ENCODE data around the gene PCNT.

PCNT gene

GRCh38 chr21:46409641-46410406 is 85.9 kb downstream of the PCNT start:
- DNase-seq (ENCODE audit: low read depth, low spot score) = no peak

DNA sequence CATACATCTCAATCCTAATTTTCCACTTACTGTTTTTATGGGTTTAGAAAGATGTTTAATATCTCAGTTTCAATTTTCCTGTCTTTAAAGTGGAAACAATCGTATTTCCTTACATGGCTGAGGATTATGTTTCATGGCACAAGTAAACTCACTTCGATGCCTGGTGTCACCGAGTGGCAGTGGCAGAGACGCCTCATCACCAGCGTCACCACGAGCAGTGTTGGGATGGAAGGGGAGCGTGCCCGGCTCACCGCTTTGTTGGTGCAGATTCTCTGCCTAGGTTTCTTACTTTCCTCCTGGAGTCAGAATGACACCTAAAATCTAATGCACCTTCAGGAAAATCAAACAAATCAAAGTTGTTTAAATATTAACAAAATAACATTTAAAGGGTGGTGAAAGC is 86.6 kb downstream of the PCNT start:
- DNase-seq (ENCODE audit: low read depth, low spot score) = no peak

GRCh38 chr21:46411236-46411635 is 87.3 kb downstream of the PCNT start:
- no peak for DNase-seq (ENCODE audit: low read depth, low spot score)

DNA sequence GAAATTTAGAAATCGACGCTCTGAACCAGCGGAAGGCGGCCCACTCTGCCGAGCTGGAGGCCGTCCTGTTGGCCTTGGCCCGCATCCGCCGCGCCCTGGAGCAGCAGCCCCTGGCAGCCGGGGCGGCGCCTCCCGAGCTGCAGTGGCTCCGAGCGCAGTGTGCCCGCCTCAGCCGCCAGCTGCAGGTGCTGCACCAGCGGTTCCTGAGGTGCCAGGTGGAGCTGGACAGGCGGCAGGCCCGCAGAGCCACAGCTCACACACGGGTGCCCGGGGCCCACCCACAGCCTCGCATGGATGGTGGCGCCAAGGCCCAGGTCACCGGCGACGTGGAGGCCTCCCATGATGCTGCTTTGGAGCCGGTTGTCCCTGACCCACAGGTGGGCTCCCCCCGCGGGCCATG is 87.7 kb downstream of the PCNT start:
- no peak for DNase-seq (ENCODE audit: low read depth, low spot score)

DNA sequence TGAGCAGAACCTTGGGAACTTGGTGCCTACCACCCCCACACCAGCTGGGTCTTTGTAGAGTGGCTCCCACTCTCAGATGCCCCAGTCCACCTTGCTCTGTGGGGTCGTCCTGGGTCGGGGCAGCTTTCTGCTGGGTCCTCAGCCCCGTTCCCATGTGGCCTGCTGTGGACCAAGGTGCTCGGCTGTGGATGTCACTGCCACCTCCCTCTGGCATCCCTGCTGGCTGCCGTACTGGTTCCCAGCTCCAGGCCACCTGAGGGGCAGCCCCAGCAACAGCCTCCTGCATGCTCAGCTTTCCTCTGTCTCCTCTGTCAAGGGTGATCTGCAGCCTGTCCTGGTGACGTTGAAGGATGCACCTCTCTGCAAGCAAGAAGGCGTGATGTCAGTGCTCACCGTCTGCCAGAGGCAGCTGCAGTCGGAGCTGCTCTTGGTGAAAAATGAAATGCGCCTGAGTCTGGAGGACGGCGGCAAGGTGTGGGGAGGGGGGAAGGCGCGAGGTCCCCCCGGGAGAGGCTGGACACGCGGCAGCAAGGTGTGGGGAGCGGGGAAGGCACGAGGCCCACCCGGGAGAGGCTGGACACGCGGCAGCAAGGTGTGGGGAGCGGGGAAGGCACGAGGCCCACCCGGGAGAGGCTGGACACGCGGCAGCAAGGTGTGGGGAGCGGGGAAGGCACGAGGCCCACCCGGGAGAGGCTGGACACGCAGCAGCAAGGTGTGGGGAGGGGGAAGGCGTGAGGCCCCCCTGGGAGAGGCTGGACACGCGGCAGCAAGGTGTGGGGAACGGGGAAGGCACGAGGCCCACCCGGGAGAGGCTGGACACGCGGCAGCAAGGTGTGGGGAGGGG is 88.8 kb downstream of the PCNT start:
- no peak for DNase-seq (ENCODE audit: low read depth, low spot score)

GRCh38 chr21:46413365-46413696 is 89.4 kb downstream of the PCNT start:
- DNase-seq (ENCODE audit: low read depth, low spot score) = no peak

- no peak for DNase-seq (ENCODE audit: low read depth, low spot score)
Observed at GRCh38 chr21:46414965-46415275, 91.0 kb downstream of the PCNT start.

- DNase-seq (ENCODE audit: low read depth, low spot score) = no peak
Observed at GRCh38 chr21:46416551-46416950, 92.6 kb downstream of the PCNT start.

DNA sequence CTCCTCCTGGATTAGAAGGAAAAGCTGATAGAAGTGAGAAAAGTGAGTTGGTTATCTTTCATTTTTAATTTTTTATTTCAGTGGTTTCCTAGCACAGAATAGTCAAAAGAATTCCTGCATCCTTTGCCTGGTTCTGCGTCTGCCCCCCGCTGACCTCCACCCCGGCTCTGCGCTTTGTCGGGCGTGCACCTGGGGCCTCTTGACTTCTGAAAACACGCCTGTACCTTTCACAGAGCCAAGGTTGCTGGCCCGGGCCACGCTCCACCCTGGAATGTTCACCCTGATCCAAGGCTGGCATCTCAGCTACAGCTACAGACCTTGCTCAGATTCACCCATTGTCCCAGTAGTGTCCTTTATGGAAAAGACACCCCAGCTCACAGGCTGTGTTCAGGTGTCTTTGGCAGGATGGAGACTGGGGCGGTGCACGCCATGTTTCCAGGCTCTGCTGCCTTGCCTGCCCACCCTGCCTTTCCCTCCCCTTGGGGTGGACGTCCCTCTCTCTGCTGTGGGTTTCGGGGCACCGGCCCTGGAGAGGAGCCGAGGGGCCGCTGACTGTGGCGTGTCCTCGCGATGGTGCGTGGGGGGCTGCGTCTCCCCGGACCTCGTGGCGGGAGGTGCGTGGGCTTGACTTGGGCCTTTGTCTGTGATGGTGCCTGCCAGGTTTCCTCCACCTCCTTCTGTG is 94.5 kb downstream of the PCNT start:
- DNase-seq (ENCODE audit: low read depth, low spot score) = no peak

- no peak for DNase-seq (ENCODE audit: low read depth, low spot score)
Observed at GRCh38 chr21:46420241-46421190, 96.6 kb downstream of the PCNT start.

DNA sequence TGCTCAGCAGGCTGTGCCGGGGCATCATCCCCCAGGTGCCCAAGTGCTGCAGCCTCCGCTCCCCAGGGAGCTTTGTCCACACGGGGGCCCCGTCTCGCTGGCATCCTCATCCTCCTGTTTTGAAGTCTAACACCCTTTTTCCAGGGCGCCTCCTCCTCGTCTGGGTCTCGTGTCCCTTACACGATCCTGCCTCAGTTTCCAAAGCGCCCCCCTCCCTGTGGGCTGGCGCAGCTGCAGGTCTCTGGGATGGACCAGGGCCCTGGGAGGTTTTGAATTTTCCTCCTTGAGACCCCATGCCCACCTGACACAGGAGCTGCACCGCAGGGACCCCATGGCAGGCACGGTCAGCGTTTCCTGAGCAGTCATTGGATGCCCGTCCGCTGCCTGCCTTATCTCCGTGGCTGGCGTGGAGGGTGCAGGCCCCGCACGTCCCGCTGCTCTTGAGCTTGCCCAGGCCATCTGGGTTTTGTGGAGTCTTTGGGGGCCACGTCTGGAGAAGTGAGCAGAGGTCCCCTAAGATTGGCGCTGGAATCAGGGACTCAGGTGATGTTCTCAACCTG is 97.3 kb downstream of the PCNT start:
- no peak for DNase-seq (ENCODE audit: low read depth, low spot score)

GRCh38 chr21:46421756-46422555 is 98.0 kb downstream of the PCNT start:
- no peak for DNase-seq (ENCODE audit: low read depth, low spot score)

DNA sequence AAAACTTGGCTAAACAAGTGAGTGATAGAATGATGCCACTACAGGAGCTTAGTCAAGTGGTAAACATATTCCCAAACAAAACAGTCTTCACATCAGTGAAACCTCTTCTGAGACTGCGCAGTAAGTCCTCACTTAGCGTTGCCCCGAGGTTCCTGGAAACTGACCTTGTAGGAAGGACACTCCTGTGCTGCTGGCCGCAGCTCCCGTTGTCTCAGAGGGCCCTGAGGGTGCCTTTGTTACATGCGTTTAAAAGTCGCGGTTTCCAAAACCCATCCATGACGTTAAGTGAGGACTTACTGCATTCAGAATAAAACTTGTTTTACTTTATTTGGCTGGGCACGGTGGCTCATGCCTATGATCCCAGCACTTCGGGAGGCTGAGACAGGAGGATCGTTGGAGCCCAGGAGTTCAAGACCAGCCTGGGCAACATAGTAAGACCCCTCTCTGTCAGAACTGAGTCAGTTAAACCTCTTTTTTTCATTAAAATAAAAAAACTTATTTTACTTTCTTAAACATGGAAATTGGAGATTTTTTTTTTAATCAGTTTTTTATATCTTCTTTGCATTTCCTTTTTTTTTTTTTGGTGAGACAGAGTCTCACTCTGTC is 98.8 kb downstream of the PCNT start:
- no peak for DNase-seq (ENCODE audit: low read depth, low spot score)

GRCh38 chr21:46423546-46424038 is 99.6 kb downstream of the PCNT start:
- DNase-seq (ENCODE audit: low read depth, low spot score) = no peak

DNA sequence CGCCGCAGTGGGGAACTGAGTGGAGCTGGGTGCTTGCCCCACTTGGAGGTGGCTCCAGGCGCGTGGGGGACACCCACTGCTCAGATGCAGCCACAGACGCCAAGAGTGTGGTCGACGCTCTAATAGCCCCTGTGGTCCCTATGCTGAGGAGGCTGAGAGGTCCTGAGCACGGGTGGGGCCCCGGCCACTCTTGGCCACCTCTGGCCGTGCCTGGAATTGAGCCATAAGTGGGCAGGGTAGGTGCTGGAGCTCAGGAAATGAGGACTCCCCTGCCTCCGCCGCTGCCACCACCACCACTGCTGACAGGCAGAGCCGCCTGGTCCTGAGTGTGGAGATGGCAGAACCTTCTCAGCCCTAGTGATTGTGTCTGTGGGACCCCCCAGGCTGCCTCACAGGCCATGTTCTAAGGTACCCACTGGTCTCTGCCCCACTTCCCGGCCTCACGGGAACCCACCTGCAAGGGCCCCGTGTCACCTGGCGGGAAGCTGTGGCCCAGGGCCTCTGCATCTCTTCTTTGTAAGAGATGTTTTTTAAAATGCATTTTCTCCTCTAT is 100.2 kb downstream of the PCNT start:
- DNase-seq (ENCODE audit: low read depth, low spot score) = no peak

DNA sequence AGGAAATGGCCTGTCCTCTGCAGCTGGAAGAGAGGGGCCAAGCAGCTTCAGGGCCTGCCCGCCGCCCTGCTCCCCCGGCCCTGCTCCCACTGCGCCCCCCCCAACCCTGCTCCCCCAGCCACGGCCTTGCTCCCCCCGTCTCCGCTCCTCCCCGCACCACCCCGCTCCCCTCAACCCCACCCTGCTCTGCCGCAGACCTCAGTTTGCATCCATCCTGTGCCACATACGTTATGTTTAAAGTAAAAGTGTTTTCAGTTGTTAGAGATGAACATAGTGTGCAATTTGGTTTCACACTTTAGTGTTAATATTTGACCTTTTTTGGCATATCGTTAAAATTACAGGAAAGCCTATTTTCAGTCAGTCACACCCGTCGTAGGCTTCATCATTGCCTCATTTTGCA is 100.7 kb downstream of the PCNT start:
- DNase-seq (ENCODE audit: low read depth, low spot score) = no peak

GRCh38 chr21:46425041-46425440 is 101.1 kb downstream of the PCNT start:
- DNase-seq (ENCODE audit: low read depth, low spot score) = no peak

GRCh38 chr21:46425571-46425970 is 101.6 kb downstream of the PCNT start:
- DNase-seq (ENCODE audit: low read depth, low spot score) = peak; percentile 44

DNA sequence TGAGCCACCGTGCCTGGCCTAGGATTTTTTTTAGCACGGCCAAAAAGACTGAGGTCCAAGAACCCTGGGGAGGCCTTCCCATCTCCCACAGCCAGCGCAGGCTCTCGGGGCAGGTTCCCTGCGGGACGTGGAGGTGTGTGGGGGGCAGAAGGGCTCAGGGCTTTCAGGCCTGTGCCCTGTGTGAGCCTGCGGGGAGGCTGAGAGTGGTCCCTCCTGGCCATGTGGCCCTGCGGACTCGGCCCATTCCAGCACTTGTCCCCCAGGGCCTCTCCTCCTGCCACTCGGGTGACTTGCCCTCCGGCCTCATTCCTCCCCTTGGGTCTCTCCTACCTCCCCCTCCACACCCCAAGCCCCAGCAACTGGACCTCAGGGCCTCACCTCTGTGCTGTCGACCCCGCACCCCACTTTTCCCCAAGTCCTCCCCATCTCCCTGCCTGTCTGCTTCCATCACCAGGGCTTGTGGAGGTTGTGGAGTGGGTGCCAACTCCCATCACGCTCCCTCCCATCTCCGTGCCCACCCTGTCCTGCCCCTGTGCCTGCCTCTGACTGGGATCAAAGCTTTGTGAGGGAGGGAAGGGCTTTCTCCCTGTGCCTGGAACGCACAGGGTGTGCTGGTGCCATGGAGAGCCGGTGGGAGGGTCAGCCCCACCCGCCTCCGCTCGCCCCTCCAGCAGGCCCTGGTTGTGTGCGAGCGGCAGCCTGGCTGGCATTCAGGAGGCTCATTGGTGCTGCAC is 102.5 kb downstream of the PCNT start:
- no peak for DNase-seq (ENCODE audit: low read depth, low spot score)
